ENCODE data around the gene CYP2C9.
"Not testable (repeated sequence)": the region's sequence is repeated elsewhere in the genome, so short reads cannot be mapped to it uniquely, and the experiment has no call there.

Gene CYP2C9

DNA sequence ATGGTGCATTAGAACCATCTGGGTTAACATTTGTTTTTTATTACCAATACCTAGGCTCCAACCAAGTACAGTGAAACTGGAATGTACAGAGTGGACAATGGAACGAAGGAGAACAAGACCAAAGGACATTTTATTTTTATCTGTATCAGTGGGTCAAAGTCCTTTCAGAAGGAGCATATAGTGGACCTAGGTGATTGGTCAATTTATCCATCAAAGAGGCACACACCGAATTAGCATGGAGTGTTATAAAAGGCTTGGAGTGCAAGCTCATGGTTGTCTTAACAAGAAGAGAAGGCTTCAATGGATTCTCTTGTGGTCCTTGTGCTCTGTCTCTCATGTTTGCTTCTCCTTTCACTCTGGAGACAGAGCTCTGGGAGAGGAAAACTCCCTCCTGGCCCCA, at the start of gene CYP2C9:
CYP2C9 (plus strand) TSS at position 276 of the 400 bp plus-strand sequence; CDS start at position 301, 25 bp downstream.
- DNase-seq, result no peak

DNA sequence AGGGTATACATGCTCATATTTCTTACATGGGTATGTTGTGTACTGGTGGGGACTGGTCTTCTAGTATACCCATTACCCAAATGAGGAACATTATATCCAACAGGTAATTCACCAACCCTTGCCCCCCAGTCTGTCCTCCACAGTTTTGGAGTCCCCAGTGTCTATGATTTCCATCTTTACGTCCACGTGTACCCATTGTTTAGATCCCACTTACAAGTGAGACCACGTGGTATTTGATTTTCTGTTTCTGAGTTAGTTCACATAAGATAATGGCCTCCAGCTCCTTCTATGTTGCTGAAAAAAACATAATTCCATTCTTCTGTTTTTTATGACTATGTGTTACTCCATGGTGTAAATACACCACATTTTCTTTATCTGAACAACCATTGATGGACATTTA, 49.3 kb upstream of the CYP2C9 start:
- DNase-seq, result no peak

DNA sequence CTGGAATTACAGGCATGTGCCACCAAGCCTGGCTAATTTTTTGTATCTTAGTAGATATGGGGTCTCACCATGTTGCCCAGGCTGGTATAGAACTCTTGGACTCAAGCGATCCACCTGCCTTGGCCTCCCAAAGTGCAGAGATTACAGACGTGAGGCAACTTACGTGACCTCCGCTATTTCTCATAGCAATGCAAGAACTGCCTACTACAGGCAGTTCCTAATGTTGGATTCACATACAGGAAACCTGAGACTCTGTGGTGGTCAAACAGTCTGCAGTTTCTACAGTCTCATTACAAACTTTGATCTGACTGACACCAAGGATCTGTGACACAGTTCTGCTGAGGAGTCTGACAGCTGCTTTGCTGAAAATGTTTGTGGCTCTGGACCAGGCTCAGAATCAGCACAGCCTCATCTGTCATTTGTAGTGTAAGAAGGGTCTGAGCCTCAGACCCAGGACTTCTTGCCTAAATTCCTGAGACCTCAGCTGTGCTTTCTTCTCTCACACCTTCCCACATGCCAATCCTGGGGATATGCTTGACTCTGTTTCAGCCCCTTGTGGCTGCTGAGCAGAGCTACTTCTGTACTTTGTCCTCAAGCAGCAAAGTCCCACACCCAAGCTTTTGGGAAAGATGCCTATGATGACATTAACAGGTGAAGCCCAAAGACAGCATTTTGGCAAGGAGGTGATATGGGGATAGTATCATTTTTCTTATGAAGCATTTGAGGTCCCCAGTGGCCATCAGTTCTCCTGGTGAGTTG, 48.0 kb upstream of the CYP2C9 start:
- DNase-seq, result no peak

DNA sequence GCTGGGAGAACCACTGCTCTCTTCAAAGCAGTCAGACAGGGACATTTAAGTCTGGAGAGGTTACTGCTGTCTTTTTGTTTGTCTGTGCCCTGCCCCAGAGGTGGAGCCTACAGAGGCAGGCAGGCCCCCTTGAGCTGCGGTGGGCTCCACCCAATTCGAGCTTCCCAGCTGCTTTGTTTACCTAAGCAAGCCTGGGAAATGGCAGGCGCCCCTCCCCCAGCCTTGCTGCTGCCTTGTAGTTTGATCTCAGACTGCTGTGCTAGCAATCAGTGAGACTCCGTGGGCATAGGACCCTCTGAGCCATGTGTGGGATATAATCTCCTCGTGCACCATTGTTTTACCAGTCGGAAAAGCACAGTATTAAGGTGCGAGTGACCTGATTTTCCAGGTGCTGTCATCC, 40.0 kb upstream of the CYP2C9 start:
- not testable (repeated sequence) for DNase-seq

DNA sequence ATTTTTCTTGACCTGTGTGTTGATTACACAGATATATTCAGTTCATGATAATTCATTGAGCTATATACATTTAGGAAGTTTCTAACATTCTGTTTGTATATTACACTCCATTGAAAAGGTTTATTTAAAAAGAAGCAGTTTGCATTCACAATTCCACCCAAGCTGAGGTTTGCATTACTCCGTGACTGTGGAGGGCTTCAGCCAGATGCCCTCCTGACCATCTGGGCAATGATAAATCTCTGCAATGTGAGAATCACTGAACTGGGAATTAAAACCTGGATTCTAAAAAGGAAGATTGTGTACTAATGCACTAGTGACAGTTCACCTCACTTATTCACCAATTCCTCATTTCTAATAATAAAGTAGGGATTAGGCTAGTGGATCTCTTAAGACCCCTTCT, 36.4 kb upstream of the CYP2C9 start:
- DNase-seq, result no peak

DNA sequence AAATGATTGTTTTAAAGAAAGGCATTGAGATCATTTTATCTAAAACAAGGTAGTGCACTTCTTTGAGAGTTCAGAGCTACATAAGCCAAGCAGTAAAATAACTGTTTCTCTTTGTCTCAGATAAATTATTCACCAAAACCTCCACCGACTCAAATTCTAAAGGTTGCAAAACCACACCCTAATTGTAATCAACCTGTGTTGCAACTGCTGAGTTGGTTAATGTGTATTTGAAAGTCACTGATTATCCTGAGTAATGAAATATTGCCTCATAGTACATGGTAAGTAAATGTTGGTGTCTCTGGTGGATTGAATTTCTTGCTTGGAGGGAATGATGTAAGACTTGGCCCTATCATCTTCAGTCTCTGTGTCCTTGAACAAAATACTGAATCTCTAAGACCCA, 35.9 kb upstream of the CYP2C9 start:
- DNase-seq, result no peak

DNA sequence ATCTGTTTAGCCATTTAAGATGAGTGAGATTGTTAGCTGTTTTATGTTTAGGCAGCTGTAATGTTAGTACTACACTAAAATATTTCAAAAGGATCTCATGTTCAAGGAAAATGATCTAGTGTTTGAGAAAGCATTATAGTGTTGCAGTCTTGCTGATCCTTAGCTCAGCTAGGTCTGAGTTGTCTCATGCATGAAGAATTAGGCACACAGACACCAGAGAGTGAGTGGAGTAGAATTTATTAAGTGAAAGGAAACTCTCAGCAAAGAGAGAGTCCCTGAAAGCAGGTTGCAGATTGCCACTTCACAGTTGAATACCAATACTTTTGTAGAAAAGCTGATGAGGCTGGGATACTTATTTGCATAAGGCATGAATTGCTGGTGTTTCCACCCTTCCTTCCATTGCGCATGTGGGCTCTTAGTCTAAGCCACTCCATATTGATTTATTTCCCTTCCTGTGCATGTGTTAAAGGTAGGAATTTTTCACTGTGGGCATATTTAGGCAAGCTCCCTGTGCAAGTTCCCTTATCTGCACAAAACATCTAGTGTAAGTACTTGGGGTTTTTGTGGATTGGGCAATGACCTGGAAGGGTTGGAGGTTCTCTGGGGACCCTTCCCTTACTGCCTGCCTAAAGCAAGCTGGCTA, 33.8 kb upstream of the CYP2C9 start:
- not testable (repeated sequence) for DNase-seq

DNA sequence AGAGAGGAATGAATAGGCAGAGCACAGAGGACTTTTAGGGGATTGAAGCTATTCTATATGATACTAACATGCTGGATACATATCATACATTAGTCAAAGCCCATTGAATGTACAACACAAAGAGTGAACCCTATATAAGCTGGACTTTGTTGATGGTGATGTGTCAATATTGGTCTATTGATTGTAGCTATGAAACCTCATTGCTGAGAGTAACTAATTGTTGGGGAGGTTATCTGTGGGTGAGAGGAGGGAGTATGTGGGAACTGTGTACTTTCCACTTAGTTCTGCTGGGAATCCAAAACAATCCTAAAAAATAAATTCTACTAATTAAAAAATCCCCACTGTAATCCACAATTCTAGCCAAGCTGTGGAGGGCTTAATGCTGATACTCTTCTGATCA, 22.0 kb upstream of the CYP2C9 start:
- no peak for DNase-seq

DNA sequence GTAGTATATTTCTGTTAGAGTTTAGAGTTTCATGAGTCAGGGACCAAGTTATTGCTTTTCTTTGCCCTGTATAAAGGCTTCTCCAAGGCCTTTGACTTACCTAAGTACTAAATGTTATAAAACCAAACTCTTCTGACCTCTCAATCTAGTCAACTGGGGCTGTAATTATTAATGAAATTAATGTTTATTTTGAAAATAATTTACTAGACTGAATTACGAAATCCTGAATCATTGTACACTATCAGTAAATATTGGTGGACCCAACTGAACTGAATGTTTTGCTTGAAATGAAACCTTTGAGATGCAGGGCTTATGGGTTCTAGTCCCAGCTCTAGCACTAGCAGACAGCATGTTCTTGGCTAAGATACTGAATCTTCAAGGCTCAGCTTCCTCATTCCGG, 1.7 kb upstream of the CYP2C9 start:
- DNase-seq, result no peak

DNA sequence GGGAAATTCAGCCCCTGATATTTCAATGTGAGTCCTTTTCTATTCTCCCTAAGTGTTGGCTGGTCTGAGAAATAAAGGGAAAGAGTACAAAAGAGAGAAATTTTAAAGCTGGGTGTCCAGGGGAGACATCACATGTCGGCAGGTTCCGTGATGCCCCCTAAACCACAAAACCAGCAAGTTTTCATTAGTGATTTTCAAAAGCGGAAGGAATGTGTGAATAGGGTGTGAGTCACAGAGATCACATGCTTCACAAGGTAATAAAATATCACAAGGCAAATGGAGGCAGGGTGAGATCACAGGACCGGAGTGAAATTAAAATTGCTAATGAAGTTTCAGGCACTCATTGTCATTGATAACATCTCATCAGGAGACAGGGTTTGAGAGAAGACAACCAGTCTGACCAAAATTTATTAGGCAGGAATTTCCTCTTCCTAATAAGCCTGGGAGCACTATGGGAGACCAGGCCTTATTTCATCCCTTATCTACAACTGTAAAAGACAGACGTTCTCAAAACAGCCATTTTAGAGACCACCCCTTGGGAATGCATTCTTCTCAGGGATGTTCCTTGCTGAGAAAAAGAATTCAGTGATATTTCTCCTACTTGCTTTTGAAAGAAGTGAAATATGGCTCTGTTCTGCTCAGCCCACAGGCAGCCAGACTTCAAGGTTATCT, 5.1 kb downstream of the CYP2C9 start:
- not testable (repeated sequence) for DNase-seq

DNA sequence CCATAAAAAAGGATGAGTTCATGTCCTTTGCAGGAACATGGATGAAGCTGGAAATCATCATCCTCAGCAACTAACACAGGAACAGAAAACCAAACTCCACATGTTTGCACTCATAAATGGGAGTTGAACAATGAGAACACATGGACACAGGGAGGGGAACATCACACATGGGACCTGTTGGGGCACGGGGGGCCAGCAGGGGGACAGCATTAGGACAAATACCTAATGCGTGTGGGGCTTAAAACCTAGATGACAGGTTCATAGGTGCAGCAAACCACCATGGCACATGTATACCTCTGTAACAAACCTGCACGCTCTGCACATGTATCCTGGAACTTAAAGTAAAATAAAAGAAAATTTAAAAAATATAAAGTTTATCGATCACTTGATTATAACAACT, 7.7 kb downstream of the CYP2C9 start:
- DNase-seq, result not testable (repeated sequence)

DNA sequence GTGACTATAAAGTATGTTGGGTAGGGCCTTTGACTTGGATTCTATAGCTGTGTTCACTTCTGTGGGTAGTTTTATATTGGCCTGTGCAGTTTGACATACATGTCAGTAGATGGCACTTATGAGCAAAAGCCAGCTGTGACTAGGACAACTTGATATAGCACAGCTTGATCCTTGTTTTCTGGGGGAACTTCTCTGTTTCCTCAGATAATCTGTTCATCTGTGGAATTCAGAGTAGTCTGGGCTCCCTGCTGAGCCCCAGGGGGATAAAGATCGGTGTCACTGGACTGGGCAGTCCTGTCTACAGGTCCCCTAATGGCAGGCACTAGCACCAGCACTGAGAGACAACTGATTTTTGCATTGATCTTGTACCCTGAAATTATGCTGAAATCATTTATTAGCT, 25.4 kb downstream of the CYP2C9 start:
- no peak for DNase-seq

DNA sequence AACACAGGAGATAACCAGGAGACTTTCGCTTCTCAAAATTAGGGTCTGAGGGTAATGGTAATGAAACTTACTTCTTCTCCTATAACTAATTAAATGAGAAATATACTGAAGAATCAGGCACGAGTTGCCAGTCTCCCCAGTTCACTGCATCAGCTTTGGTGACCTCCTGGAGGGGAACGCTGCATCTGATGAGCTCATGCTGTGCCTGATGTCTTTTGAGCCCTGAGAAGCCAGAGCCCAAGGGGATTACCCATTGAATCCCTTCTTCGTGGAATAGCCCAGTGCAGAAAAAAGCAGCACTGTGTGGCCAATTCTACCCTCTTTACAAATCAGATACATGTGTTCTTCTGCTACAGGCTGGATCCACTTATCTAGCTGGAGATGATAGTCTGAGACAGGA, 45.1 kb downstream of the CYP2C9 start:
- no peak for DNase-seq

DNA sequence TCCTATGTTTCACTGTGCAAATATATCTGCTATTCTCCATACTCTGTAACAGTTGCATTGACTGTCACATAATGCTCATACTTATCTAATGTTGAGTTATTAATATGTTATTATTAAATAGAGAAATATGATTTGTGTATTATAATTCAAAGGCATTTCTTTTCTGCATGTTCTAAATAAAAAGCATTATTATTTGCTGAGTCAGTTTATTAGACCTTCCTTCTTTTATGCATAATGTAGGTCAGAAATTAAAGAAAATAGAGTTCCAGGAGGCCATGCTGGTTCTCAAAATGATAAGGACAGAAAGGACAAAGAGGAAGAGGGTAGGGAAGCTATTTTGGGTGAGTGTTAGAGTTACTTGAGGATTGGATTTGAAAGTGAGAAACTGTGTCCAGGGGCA, 50.7 kb downstream of the CYP2C9 start:
- no peak for DNase-seq

DNA sequence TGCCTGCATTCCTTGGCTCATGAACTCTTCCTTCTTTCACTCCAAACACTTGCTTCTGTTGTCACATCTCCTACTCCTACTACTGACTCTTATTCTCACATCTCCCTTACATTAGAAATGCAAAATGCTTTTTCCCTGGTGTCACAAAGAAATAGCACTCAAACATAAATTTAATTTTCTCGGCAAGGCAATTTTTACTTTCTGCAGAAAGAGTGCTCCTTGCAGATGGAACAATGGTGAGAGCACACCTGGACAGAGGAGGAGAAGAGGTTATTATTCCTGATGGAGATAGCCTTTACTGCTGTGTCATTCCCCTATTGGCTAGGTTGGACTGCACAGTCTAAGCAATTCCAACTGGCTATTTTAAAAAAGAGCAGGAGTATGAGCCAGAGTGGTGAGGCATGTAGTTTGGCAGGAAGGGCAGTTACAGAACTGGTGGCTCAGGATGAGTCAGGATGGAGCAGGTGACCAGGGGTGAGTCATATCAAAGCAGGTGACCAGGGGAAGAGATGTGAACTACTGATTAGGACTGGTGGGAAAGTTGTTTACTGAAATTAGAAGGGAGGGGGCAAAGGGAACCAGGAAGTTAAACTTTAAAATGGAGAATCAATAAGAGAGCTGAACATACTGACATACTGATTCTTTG, 52.9 kb downstream of the CYP2C9 start:
- no peak for DNase-seq

DNA sequence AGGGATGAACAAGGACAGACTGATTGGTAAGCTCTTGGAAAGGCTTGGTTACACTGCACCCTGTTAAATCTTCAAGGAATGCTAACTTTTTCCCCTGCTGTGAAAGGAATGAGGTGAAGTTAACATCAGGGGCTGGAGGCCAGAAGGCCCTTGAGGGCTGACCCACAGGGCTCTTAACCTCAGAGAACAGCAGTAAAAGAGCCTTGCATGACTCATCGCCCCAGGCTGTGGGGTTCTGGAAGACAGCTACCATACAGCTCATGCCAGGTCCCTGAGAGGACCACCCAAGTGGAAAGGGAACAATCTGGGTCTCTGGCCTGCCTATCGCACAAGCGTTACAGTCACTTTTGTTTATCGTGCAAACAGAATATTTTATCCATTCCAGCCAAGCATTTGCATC, 54.4 kb downstream of the CYP2C9 start:
- DNase-seq, result no peak

DNA sequence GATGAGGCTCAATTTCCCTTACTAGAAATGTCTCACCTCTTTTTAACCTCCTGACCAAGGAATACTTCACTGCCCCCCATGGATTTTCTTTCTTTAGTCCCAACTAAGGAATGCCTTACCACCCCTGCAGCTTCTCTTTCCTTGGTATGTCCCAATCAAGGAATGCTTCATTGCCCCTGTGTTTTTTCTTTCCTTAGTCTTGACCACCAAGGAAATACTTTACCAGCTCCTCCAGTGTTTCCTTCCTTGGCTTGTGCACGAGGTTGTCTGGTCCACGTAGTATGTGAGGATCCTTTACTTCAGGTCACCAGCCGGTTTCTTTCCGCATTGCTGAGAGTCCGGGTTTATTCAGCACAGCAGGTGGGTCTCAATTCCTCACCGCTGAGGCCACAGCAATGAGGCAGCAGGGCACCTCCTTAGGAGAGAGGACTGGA, 59.3 kb downstream of the CYP2C9 start:
- no peak for DNase-seq

DNA sequence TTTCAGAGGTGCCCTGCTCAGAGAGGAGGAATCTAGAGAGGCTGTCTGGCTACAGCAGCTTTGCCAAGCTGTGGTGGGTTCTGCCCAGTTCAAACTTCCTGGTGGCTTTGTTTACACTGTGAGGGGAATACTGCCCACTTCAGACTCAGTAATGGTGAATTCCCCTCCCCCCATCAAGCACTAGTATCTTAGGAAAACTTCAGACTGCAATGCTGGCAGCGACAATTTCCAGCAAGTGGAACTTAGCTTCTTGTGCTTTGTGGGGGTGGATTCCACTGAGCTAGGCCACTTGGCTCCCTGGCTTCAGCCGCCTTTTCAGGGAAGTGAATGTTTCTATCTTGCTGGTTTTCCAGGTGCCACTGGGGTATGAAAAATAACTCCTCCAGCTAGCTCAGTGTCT, 88.0 kb downstream of the CYP2C9 start:
- no peak for DNase-seq

DNA sequence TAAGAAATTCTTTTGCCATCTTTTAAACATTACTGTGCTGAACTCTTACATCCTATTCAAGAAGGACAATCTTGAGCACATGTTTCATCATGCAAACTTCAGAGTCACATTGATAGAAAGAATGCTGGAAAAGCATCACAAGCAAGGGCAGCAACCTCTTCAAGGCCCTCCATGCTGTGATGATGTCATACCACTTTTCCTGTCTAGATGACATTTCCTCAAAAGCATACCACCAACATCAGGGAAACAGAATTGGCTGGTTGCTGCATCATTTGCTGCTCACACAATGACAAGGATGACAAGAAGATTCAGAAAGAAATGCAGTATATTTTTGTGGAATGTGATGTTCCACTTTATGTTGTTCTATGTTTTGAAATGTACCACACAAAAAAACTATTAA, 93.2 kb downstream of the CYP2C9 start:
- no peak for DNase-seq

DNA sequence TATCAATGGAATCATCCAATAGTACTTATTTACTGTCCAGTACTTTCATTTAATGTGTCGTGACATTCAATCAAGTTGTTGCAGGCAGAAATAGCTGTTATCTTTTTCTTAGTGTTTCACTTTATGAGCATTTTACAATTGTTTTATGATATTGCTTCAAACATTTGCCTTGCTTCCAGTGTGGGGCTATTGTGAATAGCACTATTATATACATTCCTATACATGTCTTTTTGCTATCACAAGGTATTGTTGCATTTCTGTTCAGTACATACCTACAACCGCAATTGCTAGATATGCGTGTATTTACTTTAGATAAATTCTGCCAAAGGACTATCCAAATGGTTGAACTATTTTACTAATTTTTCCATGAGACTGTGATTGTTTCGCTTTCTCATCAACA, 95.9 kb downstream of the CYP2C9 start:
- DNase-seq, result no peak

DNA sequence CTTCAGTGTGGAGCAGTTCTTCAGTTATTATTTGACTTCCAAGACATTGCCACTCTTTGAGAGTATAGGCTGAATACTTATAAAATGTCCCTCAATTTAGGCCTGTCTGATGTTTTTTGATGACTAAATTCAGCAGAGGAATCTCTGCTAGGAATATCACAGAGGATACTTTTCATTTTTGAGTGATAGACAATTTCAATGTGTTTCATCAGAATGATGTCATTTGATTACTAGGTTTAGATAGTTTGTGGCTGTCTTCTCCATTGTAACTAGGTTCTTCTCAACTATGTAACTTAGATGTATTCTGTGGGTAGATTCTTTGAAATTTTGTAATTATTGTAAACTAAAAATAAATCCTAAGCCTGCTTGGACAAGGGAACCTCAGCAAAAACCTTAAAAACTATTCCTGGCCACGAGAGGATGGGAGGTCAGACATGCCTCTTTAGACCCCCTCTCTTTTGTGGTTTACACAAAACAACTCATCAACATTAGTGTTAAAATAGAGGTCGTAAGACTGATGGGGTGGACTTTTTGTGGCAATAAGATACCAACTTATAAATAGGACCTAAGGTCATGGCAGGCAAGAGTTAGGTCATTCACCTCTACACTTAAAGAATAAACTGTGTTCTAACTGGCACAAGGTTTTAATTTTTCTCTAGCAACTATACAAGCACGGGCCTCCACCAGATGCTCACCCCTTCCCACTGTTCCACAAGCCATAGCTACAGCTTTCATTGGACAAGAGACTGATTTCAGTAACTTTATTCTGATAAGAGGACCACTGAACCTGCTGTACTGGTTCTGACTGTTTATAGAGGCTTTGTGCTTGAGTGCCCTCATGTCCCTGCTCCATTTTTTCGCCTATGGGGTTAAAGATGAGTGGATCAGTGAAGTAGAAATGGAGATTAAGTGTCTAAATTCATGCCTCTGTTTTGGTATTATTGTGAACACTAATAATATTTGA, 97.2 kb downstream of the CYP2C9 start:
- DNase-seq, result no peak

DNA sequence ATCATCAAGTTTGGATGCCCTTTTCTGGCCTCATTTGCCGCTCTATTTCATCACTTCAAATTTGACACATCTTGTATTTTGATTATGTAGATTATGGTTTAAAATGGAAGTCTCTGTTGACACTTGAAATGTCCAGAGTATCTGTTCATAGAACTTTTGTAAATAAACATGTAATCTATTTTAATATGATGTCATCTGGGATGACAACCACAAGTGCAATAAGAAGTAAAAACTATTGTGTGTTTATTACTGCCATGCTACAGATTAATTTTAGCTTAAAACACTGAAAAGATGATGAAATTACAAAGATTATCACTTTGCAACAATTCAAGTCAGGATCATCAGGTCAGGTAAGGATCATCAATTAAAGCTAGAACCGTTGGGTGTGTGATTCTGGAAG, 100.8 kb downstream of the CYP2C9 start:
- no peak for DNase-seq
